Hepatocyte (in vitro differentiated cells): Measurements from ENCODE around the gene MED23. TPM values are rescaled to one million over a fixed set of nuclear protein-coding genes. Genes with fewer than 3 reads are reported as not detected.

ENCODE experiments used
- DNase-seq: peaks from one replicate; pipeline ENCODE4 v3.0.0-alpha.2; 2016; ENCODE audit warnings: low spot score
- H2AFZ ChIP-seq: fragments of 200-600 bp; sonication (generic); 2 replicates; pipeline ENCODE4 v1.6.0; 2016; ENCODE audit warnings: antibody characterized with exemption, mild to moderate bottlenecking
- H3K27ac ChIP-seq: fragments of 200-600 bp; sonication (generic); 2 replicates; pipeline ENCODE4 v1.5.1; 2016; ENCODE audit warnings: mild to moderate bottlenecking
- H3K27me3 ChIP-seq: fragments of 200-600 bp; sonication (generic); 2 replicates; pipeline ENCODE4 v1.6.1; 2016
- H3K36me3 ChIP-seq: fragments of 200-600 bp; sonication (generic); replicated peaks from 2 replicates; pipeline ENCODE4 v1.5.1; 2016; ENCODE audit warnings: low read depth; ENCODE audit not compliant: insufficient read depth
- H3K4me1 ChIP-seq: fragments of 200-600 bp; sonication (generic); 2 replicates; pipeline ENCODE4 v1.5.1; 2016; ENCODE audit warnings: mild to moderate bottlenecking, moderate library complexity; ENCODE audit not compliant: insufficient read depth
- H3K4me2 ChIP-seq: fragments of 200-600 bp; sonication (generic); 2 replicates; pipeline ENCODE4 v1.6.0; 2016
- H3K4me3 ChIP-seq: fragments of 200-600 bp; sonication (generic); 2 replicates; pipeline ENCODE4 v1.5.1; 2016; ENCODE audit warnings: mild to moderate bottlenecking
- H3K79me2 ChIP-seq: fragments of 200-600 bp; sonication (generic); 2 replicates; pipeline ENCODE4 v1.6.0; 2017; ENCODE audit warnings: mild to moderate bottlenecking
- H3K9me2 ChIP-seq: fragments of 200-600 bp; sonication (generic); replicated peaks from 2 replicates; pipeline ENCODE4 v1.6.0; 2017; ENCODE audit warnings: mild to moderate bottlenecking; ENCODE audit not compliant: insufficient read depth
- H3K9me3 ChIP-seq: fragments of 200-600 bp; sonication (generic); 2 replicates; pipeline ENCODE4 v1.5.1; 2016; ENCODE audit warnings: low read depth, mild to moderate bottlenecking
- H4K20me1 ChIP-seq: fragments of 200-600 bp; sonication (generic); 2 replicates; pipeline ENCODE4 v1.6.0; 2016; ENCODE audit warnings: mild to moderate bottlenecking; ENCODE audit not compliant: insufficient read depth, poor library complexity, severe bottlenecking
- CTCF ChIP-seq: fragments of 200-600 bp; sonication (generic); IDR thresholded peaks from 2 replicates; pipeline ENCODE4 v1.5.1; 2016; ENCODE audit warnings: antibody characterized with exemption, mild to moderate bottlenecking; ENCODE audit not compliant: poor library complexity
- EZH2 ChIP-seq: fragments of 200-600 bp; sonication (generic); IDR thresholded peaks from 2 replicates; pipeline ENCODE4 v1.6.1; 2016; ENCODE audit warnings: antibody characterized with exemption, mild to moderate bottlenecking, borderline replicate concordance
- EZH2phosphoT487 ChIP-seq: fragments of 200-600 bp; sonication (generic); IDR thresholded peaks from one replicate; pipeline ENCODE4 v1.6.1; 2018; ENCODE audit warnings: antibody characterized with exemption, mild to moderate bottlenecking, low read depth, moderate library complexity; ENCODE audit not compliant: unreplicated experiment, severe bottlenecking
- WGBS: methylation state at CpG from one replicate; pipeline ENCODE4 v1.1.6; 2016; ENCODE audit warnings: low lambda C conversion rate; ENCODE audit errors: missing lambda C conversion rate; 5-methylcytosine and 5-hydroxymethylcytosine counted together
- polyA plus RNA-seq: library from polyadenylated mRNA; unstranded; fragments of >200 nt; fragmentation: Nextera tagmentation; extraction: Ambion mirVana; gene quantifications from 2 replicates; pipeline ENCODE4 v1.2.1, GENCODE V29; 2016
- total RNA-seq: library from RNA; depleted of rRNA; stranded (reverse); fragments of >200 nt; gene quantifications from 2 replicates; pipeline ENCODE4 v1.2.3, GENCODE V29; 2014

The MED23 gene
- total and polyA plus RNA-seq, 2 experiments from 2014 or later, result 13.4 to 42.1 TPM

- no peak overlapping the region for H3K27ac ChIP-seq
- DNase-seq, result no peak
Measured at GRCh38 chr6:131642987-131643611, 15.1 kb upstream of the MED23 start.

GRCh38 chr6:131642565-131642964, 14.5 kb upstream of the MED23 start:
- no peaks in the 10 kb centered on the region for H3K79me2 ChIP-seq
- H3K9me2 ChIP-seq, result no peaks in the 10 kb centered on the region
- no peak for DNase-seq
- no peaks in the 10 kb centered on the region for H3K9me3 ChIP-seq
- no peaks in the 10 kb centered on the region for H3K36me3 ChIP-seq
- no peaks in the 10 kb centered on the region for H3K27me3 ChIP-seq
- H4K20me1 ChIP-seq, result no peaks in the 10 kb centered on the region
- WGBS, result 84% methylated on average over 6 of the region's 6 CpGs
- no peak overlapping the region for H3K27ac ChIP-seq
- no peaks in the 10 kb centered on the region for H3K4me1 ChIP-seq
- no peak overlapping the region for H3K4me2 ChIP-seq
- H3K4me3 ChIP-seq, result no peak overlapping the region
- TF ChIP-seq EZH2phosphoT487 (no peak), CTCF (no peak), EZH2 (no peak)
- no peak overlapping the region for H2AFZ ChIP-seq

More at GRCh38 chr6:131642987-131643611, 15.1 kb upstream of the MED23 start:
- no peaks in the 10 kb centered on the region for H3K9me3 ChIP-seq
- H3K27me3 ChIP-seq, result no peaks in the 10 kb centered on the region
- TF ChIP-seq EZH2 (no peak), CTCF (no peak), EZH2phosphoT487 (no peak)
- H3K4me1 ChIP-seq, result no peaks in the 10 kb centered on the region
- H4K20me1 ChIP-seq, result no peaks in the 10 kb centered on the region
- no peaks in the 10 kb centered on the region for H3K79me2 ChIP-seq
- no peak overlapping the region for H2AFZ ChIP-seq
- H3K36me3 ChIP-seq, result no peaks in the 10 kb centered on the region
- no peaks in the 10 kb centered on the region for H3K9me2 ChIP-seq
- no peak overlapping the region for H3K4me2 ChIP-seq
- 91% methylated on average over 3 of the region's 3 CpGs for WGBS
- no peak overlapping the region for H3K4me3 ChIP-seq

GRCh38 chr6:131641554-131641953, 13.5 kb upstream of the MED23 start:
- H4K20me1 ChIP-seq, result no peaks in the 10 kb centered on the region
- 87% methylated on average over 1 of the region's 1 CpG for WGBS
- no peak overlapping the region for H3K4me2 ChIP-seq
- no peaks in the 10 kb centered on the region for H3K9me2 ChIP-seq
- H3K79me2 ChIP-seq, result no peaks in the 10 kb centered on the region
- no peak for DNase-seq
- H3K27ac ChIP-seq, result no peak overlapping the region
- no peak overlapping the region for H3K4me3 ChIP-seq
- H3K4me1 ChIP-seq, result no peaks in the 10 kb centered on the region
- no peaks in the 10 kb centered on the region for H3K36me3 ChIP-seq
- H2AFZ ChIP-seq, result no peak overlapping the region
- no peaks in the 10 kb centered on the region for H3K9me3 ChIP-seq
- H3K27me3 ChIP-seq, result no peaks in the 10 kb centered on the region
- TF ChIP-seq EZH2phosphoT487 (no peak), EZH2 (no peak), CTCF (no peak)
